OCI-LY3 (cell line): ENCODE measurements around the gene CD72.

Source experiments
- CTCF ChIP-seq: fragments of 200-600, 300-600 bp; sonication (generic); IDR thresholded peaks from 2 replicates; pipeline ENCODE4 v1.5.1; 2014; ENCODE audit warnings: antibody characterized with exemption, low read length, low read depth
- EZH2phosphoT487 ChIP-seq: fragments of 200-600 bp; shearing (Covaris generic); IDR thresholded peaks from 2 replicates; pipeline ENCODE4 v1.6.1; 2018; ENCODE audit warnings: antibody characterized with exemption, mixed run types, low read depth

GRCh38 chr9:35649431-35650340 is 31.5 kb upstream of the CD72 start:
- TF ChIP-seq CTCF (no peak), EZH2phosphoT487 (no peak)
